ENCODE measurements around the gene ZDHHC14. TPM values are rescaled to one million over a fixed set of nuclear protein-coding genes. Genes with fewer than 3 reads are reported as not detected.

The ZDHHC14 gene
- polyA plus RNA-seq, 1 donor (not counting 4 experiments of a cell fraction or from before 2014, with no cell fraction given), result 6.4 TPM

DNA sequence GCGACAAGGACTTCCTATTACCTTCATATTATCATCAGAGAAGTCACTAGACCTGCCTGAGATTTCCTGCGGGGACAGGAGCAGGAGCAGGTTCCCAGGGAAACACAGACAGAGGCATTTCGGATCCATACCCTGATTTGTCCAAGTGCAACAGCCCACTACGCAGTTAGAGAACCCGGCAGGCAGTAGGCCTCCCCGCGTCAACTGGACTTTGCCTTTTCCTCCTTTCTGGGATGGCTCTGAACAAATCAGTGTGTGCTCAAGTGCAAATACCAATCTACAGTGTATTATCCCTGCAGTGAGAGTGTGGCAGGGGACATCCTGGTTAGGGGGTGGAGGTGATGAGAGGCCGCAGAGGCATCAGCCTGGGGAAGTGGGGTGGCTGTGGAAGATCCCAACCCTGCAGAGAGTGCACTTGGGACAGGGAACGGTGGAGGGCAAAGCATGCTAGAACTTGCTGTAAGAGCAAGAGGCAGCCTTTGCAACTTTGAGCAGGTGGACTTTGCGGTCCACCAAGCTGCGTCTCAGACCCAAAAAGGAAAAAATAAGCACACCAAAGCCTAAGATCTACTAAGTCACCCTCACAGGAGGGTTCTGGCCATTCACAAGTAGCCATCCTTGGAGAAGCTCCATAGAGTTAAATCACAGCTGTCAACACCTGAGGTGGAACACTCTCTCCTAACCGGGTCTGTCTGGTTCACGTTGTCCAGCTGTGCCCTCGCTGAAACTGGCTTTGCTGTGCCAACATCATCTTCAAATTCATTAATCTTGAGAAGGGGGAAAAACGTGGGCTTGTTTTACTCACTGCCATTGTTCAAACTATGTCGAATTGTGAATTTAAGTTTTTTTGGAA lies 159.1 kb downstream of the ZDHHC14 start:
- TF ChIP-seq, protein P1, sequence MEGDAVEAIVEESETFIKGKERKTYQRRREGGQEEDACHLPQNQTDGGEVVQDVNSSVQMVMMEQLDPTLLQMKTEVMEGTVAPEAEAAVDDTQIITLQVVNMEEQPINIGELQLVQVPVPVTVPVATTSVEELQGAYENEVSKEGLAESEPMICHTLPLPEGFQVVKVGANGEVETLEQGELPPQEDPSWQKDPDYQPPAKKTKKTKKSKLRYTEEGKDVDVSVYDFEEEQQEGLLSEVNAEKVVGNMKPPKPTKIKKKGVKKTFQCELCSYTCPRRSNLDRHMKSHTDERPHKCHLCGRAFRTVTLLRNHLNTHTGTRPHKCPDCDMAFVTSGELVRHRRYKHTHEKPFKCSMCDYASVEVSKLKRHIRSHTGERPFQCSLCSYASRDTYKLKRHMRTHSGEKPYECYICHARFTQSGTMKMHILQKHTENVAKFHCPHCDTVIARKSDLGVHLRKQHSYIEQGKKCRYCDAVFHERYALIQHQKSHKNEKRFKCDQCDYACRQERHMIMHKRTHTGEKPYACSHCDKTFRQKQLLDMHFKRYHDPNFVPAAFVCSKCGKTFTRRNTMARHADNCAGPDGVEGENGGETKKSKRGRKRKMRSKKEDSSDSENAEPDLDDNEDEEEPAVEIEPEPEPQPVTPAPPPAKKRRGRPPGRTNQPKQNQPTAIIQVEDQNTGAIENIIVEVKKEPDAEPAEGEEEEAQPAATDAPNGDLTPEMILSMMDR (optimal IDR thresholded peaks at IDR 0.05 in 1 of 3, IDR thresholded peaks at IDR 0.05 in 1 of 3, conservative IDR thresholded peaks at IDR 0.05 in 1 of 3; ENCODE audit: extremely low read depth in 1 of 3, insufficient read depth in 2 of 3, low read length in 3 of 3), result no peak
- no peak for TF ChIP-seq EZH2 (IDR thresholded peaks at IDR 0.05; ENCODE audit: low read length)
- H3K79me2 ChIP-seq (ENCODE audit: control insufficient read depth, insufficient read depth, low read length), result no peaks in the 10 kb centered on the region
- no peak for FAIRE-seq

DNA sequence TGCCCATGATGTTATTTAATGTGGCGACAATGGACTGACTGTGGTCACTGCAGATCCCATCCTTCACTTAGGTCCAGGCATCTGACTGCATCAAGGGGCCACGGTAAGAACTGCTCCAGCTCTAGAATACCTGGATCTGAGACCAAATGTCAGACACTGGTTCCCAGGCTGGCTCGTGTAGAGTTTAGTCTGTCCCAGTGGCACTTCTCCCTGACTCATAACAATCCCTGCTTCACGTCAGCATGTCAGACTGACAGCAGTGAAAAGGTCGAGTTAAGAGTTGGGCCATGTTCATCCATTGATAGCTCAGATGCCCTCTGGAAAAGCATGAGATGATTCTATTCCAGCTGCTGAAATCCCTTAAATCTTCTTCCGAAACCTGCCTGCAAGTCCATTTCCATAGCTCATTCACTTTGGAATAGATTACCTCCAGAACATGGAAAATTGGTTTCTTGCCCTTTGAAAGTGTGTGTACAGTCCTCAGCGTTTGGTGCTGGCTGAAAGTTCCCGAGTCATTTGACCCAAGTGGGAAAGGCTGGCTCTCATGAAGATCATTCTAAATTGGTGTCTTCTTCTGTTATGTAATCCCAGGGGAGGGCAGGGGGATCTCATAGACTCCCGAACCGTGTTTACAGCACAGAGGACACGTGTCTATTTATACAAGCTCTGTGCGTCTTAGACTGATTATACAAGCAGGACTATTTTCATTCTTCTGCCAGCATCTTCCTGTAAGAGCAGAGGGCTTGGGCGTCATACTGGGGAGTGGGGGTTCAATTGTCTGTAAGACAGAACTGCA lies 160.8 kb downstream of the ZDHHC14 start:
- Histone ChIP-seq H4K20me1 (ENCODE audit: control insufficient read depth, extremely low read depth, insufficient read depth, low read length) (no peaks in the 10 kb centered on the region), H3K36me3 (ENCODE audit: control insufficient read depth in 2 of 2, extremely low read depth in 1 of 2, insufficient read depth in 2 of 2, low read length in 2 of 2) (peaks cover 0 to 3% of the 10 kb centered on the region in 2 experiments), H3K9me3 (ENCODE audit: control insufficient read depth, low read depth, low read length) (no peaks in the 10 kb centered on the region), H3K4me3 (ENCODE audit: control insufficient read depth in 2 of 3, extremely low read depth in 1 of 3, insufficient read depth in 2 of 3, low read depth in 1 of 3, low read length in 3 of 3) (no peak overlapping the region), H3K9ac (ENCODE audit: control insufficient read depth, extremely low read depth, insufficient read depth, low read length) (no peak overlapping the region), H3K27me3 (ENCODE audit: control insufficient read depth, extremely low read depth, insufficient read depth, low read length) (no peaks in the 10 kb centered on the region), H2AFZ (ENCODE audit: control insufficient read depth, low read length) (no peak overlapping the region), H3K4me2 (ENCODE audit: control insufficient read depth, extremely low read depth, insufficient read depth, low read depth, low read length) (no peak overlapping the region), H3K9me1 (ENCODE audit: control insufficient read depth, extremely low read depth, insufficient read depth, low read length) (no peaks in the 10 kb centered on the region), H3K4me1 (ENCODE audit: control insufficient read depth, extremely low read depth, insufficient read depth, low read length) (no peaks in the 10 kb centered on the region), H3K27ac (ENCODE audit: control insufficient read depth, insufficient read depth, low read length) (no peak overlapping the region), H3K79me2 (ENCODE audit: control insufficient read depth, insufficient read depth, low read length) (no peaks in the 10 kb centered on the region)
- dilution Hi-C loops (cut with MboI; ENCODE audit: extremely low pct_ligation_motif_present, low sequenced_read_pairs), result no loop called here
- TF ChIP-seq, protein P1 (optimal IDR thresholded peaks at IDR 0.05 in 1 of 3, IDR thresholded peaks at IDR 0.05 in 1 of 3, conservative IDR thresholded peaks at IDR 0.05 in 1 of 3; ENCODE audit: extremely low read depth in 1 of 3, insufficient read depth in 2 of 3, low read length in 3 of 3), result no peak
- TF ChIP-seq EZH2 (IDR thresholded peaks at IDR 0.05; ENCODE audit: low read length), result no peak
- FAIRE-seq (no peak), DNase-seq (ENCODE audit: low read depth, low spot score) (no peak)

More for the DNA sequence above, 159.1 kb downstream of the ZDHHC14 start:
- dilution Hi-C loops (cut with MboI; ENCODE audit: extremely low pct_ligation_motif_present, low sequenced_read_pairs), result no loop called here
- Histone ChIP-seq H3K9ac (ENCODE audit: control insufficient read depth, extremely low read depth, insufficient read depth, low read length) (no peak overlapping the region), H3K4me2 (ENCODE audit: control insufficient read depth, extremely low read depth, insufficient read depth, low read depth, low read length) (no peak overlapping the region), H3K27me3 (ENCODE audit: control insufficient read depth, extremely low read depth, insufficient read depth, low read length) (no peaks in the 10 kb centered on the region), H3K9me1 (ENCODE audit: control insufficient read depth, extremely low read depth, insufficient read depth, low read length) (peaks cover under 1% of the 10 kb centered on the region), H3K4me3 (ENCODE audit: control insufficient read depth in 2 of 3, extremely low read depth in 1 of 3, insufficient read depth in 2 of 3, low read depth in 1 of 3, low read length in 3 of 3) (no peak overlapping the region), H4K20me1 (ENCODE audit: control insufficient read depth, extremely low read depth, insufficient read depth, low read length) (no peaks in the 10 kb centered on the region), H3K36me3 (ENCODE audit: control insufficient read depth in 2 of 2, extremely low read depth in 1 of 2, insufficient read depth in 2 of 2, low read length in 2 of 2) (peaks cover 0 to 3% of the 10 kb centered on the region in 2 experiments), H3K9me3 (ENCODE audit: control insufficient read depth, low read depth, low read length) (no peaks in the 10 kb centered on the region), H2AFZ (ENCODE audit: control insufficient read depth, low read length) (no peak overlapping the region), H3K27ac (ENCODE audit: control insufficient read depth, insufficient read depth, low read length) (no peak overlapping the region), H3K4me1 (ENCODE audit: control insufficient read depth, extremely low read depth, insufficient read depth, low read length) (peaks cover 14% of the 10 kb centered on the region)
- DNase-seq (ENCODE audit: low read depth, low spot score), result no peak
